Thoracic aorta (tissue), 2 donors: ENCODE data around the gene TIMM29. TPM values are rescaled to one million over a fixed set of nuclear protein-coding genes. Genes with fewer than 3 reads are reported as not detected.

Source experiments
- ATAC-seq: fragments of 150-250 bp; one replicate; pipeline ENCODE4 v1.8.0; 2017; ENCODE audit warnings: low read depth; ENCODE audit not compliant: insufficient number of reproducible peaks, low FRiP score
- DNase-seq: peaks from one replicate; pipeline ENCODE4 v3.0.0-alpha.2; 2020; ENCODE audit warnings: low spot score
- H3K27ac ChIP-seq, 2 donors: fragments of 200-600 bp; sonication (generic); 1 replicate in 1 of 2; 2 replicates in 1 of 2; pipeline ENCODE4 v1.5.1; 2016; ENCODE audit warnings: mild to moderate bottlenecking in 2 of 2, moderate library complexity in 2 of 2
- H3K27me3 ChIP-seq: fragments of 200-600 bp; sonication (generic); replicated peaks from 2 replicates; pipeline ENCODE4 v1.6.0; 2016; ENCODE audit warnings: mild to moderate bottlenecking; ENCODE audit not compliant: insufficient read depth
- H3K36me3 ChIP-seq: fragments of 200-600 bp; sonication (generic); one replicate; pipeline ENCODE4 v1.5.1; 2016
- H3K4me1 ChIP-seq, 2 donors: fragments of 200-600 bp; sonication (generic); 1 replicate in 1 of 2; 2 replicates in 1 of 2; pipeline versions ENCODE4 v1.5.1 to v1.6.0; 2016; ENCODE audit warnings: low read depth in 2 of 2, mild to moderate bottlenecking in 1 of 2; ENCODE audit not compliant: control insufficient read depth in 1 of 2
- H3K4me3 ChIP-seq: fragments of 200-600 bp; sonication (generic); 2 replicates; pipeline ENCODE4 v1.5.1; 2016; ENCODE audit warnings: mild to moderate bottlenecking
- H3K9me3 ChIP-seq: fragments of 200-600 bp; sonication (generic); 2 replicates; pipeline ENCODE4 v1.5.1; 2016
- CTCF ChIP-seq: fragments of 200-600 bp; sonication (generic); IDR thresholded peaks from one replicate; pipeline ENCODE4 v1.5.1; 2019; ENCODE audit warnings: antibody characterized with exemption
- total RNA-seq, 2 donors: library from RNA; depleted of rRNA; stranded (reverse); fragments of >200 nt; gene quantifications; one replicate each; pipeline versions ENCODE4 v1.1.0 to v1.2.3, GENCODE V29; 2016

TIMM29 gene
- total RNA-seq, 2 donors from 2014 or later, result 33.3 to 34.8 TPM

- no peak for DNase-seq
- TF ChIP-seq CTCF, result no peak
- peak overlapping the region; percentile 87 for H3K4me3 ChIP-seq
- peaks cover 8 to 27% of the 10 kb centered on the region in 2 donors for H3K4me1 ChIP-seq
- H3K27ac ChIP-seq, result peak overlapping the region; percentile 73 to 76
- peak; percentile 9 for ATAC-seq
- H3K27me3 ChIP-seq, result no peaks in the 10 kb centered on the region
- no peaks in the 10 kb centered on the region for H3K9me3 ChIP-seq
- H3K36me3 ChIP-seq, result no peaks in the 10 kb centered on the region
Observed at GRCh38 chr19:10961073-10961860, 32.7 kb downstream of the TIMM29 start.

- Histone ChIP-seq H3K4me3 (no peak overlapping the region), H3K36me3 (no peaks in the 10 kb centered on the region), H3K4me1 (peaks cover 8 to 27% of the 10 kb centered on the region in 2 donors), H3K27me3 (no peaks in the 10 kb centered on the region), H3K27ac (no peak overlapping the region), H3K9me3 (no peaks in the 10 kb centered on the region)
- DNase-seq (no peak), ATAC-seq (no peak)
- no peak for TF ChIP-seq CTCF
Observed at GRCh38 chr19:10962863-10963262, 34.3 kb downstream of the TIMM29 start.

GRCh38 chr19:10963865-10964264, 35.3 kb downstream of the TIMM29 start:
- peaks cover 8 to 27% of the 10 kb centered on the region in 2 donors for H3K4me1 ChIP-seq
- no peaks in the 10 kb centered on the region for H3K9me3 ChIP-seq
- ATAC-seq (no peak), DNase-seq (no peak)
- H3K27me3 ChIP-seq, result no peaks in the 10 kb centered on the region
- H3K36me3 ChIP-seq, result no peaks in the 10 kb centered on the region
- H3K27ac ChIP-seq, result no peak overlapping the region
- TF ChIP-seq CTCF, result no peak
- no peak overlapping the region for H3K4me3 ChIP-seq

GRCh38 chr19:10964903-10965302, 36.3 kb downstream of the TIMM29 start:
- ATAC-seq (no peak), DNase-seq (no peak)
- Histone ChIP-seq H3K36me3 (no peaks in the 10 kb centered on the region), H3K4me1 (peaks cover 6 to 20% of the 10 kb centered on the region in 2 donors), H3K27me3 (no peaks in the 10 kb centered on the region), H3K4me3 (no peak overlapping the region), H3K27ac (no peak overlapping the region), H3K9me3 (no peaks in the 10 kb centered on the region)
- TF ChIP-seq CTCF, result no peak

- H3K9me3 ChIP-seq, result no peaks in the 10 kb centered on the region
- no peak for ATAC-seq
- H3K27ac ChIP-seq, result no peak overlapping the region
- peaks cover 6 to 16% of the 10 kb centered on the region in 2 donors for H3K4me1 ChIP-seq
- DNase-seq, result no peak
- no peak for TF ChIP-seq CTCF
- no peak overlapping the region for H3K4me3 ChIP-seq
- H3K27me3 ChIP-seq, result no peaks in the 10 kb centered on the region
- H3K36me3 ChIP-seq, result no peaks in the 10 kb centered on the region
Observed at GRCh38 chr19:10965398-10965797, 36.8 kb downstream of the TIMM29 start.
